HCT116 (cell line): ENCODE data around the gene LDLRAD4.

Source experiments
- CBX3 ChIP-seq: IDR thresholded peaks from 2 replicates; pipeline ENCODE4 v1.6.1; 2012; ENCODE audit warnings: low read depth
- CEBPB ChIP-seq: IDR thresholded peaks from 2 replicates; pipeline ENCODE4 v1.6.1; 2012; ENCODE audit warnings: low read depth
- EZH2phosphoT487 ChIP-seq: fragments of 200-600 bp; IDR thresholded peaks from 2 replicates; pipeline ENCODE4 v1.6.1; 2018; ENCODE audit warnings: antibody characterized with exemption, borderline replicate concordance
- JUND ChIP-seq: IDR thresholded peaks from 2 replicates; pipeline ENCODE4 v1.6.1; 2012
- POLR2A ChIP-seq: IDR thresholded peaks from 2 replicates; pipeline ENCODE4 v1.7.0; 2011; ENCODE audit warnings: borderline replicate concordance; ENCODE audit not compliant: insufficient read depth, insufficient read length; ENCODE audit errors: extremely low read depth
- RAD21 ChIP-seq: IDR thresholded peaks from 2 replicates; pipeline ENCODE4 v1.6.1; 2012; ENCODE audit warnings: low read depth, mild to moderate bottlenecking
- YY1 ChIP-seq: IDR thresholded peaks from 2 replicates; pipeline ENCODE4 v1.6.1; 2011; ENCODE audit warnings: low read length, low read depth, moderate library complexity, mild to moderate bottlenecking; ENCODE audit not compliant: insufficient replicate concordance; ENCODE audit errors: extremely low read depth
- TF ChIP-seq, protein P1 (sequence below), 3 experiments: fragments of 200-600 bp in 1 of 3; sonication (generic) in 1 of 3; IDR thresholded peaks in 2 of 3; conservative IDR thresholded peaks in 1 of 3; 2 replicates each; pipeline ENCODE4 v1.5.1; 2012 to 2017; ENCODE audit warnings: low read depth in 2 of 3, low read length in 2 of 3, antibody characterized with exemption in 1 of 3, borderline replicate concordance in 1 of 3, control low read depth in 1 of 3, mild to moderate bottlenecking in 1 of 3, mixed read lengths in 1 of 3, mixed run types in 1 of 3, moderate library complexity in 1 of 3; ENCODE audit not compliant: insufficient read depth in 1 of 3
- TF ChIP-seq, protein P2 (sequence below): IDR thresholded peaks from 2 replicates; pipeline ENCODE4 v1.6.1; 2012; ENCODE audit warnings: low read depth
- TF ChIP-seq, protein P3 (sequence below): IDR thresholded peaks from 2 replicates; pipeline ENCODE4 v1.6.1; 2012

DNA sequence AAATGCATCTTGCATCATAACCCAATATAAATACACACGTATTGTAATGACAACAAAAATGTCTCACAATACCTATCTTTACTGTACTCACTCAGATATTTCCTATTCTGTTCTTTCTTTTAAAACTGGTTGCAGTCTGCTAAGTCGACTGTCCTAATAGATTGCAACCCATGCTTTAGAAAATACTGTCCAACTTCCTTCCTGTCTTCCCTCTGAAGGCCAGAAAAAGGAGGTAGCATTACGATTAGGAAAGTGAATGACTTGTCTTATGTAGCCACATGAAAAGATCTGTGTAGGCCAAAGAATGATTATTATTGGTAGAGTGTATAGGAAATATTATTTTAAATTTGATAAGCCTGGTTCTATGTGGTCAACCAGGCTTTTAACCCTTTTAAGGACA lies 373.7 kb downstream of the LDLRAD4 start:
- TF ChIP-seq, protein P1, sequence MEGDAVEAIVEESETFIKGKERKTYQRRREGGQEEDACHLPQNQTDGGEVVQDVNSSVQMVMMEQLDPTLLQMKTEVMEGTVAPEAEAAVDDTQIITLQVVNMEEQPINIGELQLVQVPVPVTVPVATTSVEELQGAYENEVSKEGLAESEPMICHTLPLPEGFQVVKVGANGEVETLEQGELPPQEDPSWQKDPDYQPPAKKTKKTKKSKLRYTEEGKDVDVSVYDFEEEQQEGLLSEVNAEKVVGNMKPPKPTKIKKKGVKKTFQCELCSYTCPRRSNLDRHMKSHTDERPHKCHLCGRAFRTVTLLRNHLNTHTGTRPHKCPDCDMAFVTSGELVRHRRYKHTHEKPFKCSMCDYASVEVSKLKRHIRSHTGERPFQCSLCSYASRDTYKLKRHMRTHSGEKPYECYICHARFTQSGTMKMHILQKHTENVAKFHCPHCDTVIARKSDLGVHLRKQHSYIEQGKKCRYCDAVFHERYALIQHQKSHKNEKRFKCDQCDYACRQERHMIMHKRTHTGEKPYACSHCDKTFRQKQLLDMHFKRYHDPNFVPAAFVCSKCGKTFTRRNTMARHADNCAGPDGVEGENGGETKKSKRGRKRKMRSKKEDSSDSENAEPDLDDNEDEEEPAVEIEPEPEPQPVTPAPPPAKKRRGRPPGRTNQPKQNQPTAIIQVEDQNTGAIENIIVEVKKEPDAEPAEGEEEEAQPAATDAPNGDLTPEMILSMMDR (IDR thresholded peaks at IDR 0.05 in 2 of 3, conservative IDR thresholded peaks at IDR 0.05 in 1 of 3; ENCODE audit: borderline replicate concordance in 1 of 3, insufficient read depth in 1 of 3, low read depth in 2 of 3, low read length in 2 of 3): no peak
- no peak for TF ChIP-seq JUND
- TF ChIP-seq CEBPB: no peak
- TF ChIP-seq YY1: no peak
- no peak for TF ChIP-seq CBX3
- no peak for TF ChIP-seq RAD21
- TF ChIP-seq, protein P2, sequence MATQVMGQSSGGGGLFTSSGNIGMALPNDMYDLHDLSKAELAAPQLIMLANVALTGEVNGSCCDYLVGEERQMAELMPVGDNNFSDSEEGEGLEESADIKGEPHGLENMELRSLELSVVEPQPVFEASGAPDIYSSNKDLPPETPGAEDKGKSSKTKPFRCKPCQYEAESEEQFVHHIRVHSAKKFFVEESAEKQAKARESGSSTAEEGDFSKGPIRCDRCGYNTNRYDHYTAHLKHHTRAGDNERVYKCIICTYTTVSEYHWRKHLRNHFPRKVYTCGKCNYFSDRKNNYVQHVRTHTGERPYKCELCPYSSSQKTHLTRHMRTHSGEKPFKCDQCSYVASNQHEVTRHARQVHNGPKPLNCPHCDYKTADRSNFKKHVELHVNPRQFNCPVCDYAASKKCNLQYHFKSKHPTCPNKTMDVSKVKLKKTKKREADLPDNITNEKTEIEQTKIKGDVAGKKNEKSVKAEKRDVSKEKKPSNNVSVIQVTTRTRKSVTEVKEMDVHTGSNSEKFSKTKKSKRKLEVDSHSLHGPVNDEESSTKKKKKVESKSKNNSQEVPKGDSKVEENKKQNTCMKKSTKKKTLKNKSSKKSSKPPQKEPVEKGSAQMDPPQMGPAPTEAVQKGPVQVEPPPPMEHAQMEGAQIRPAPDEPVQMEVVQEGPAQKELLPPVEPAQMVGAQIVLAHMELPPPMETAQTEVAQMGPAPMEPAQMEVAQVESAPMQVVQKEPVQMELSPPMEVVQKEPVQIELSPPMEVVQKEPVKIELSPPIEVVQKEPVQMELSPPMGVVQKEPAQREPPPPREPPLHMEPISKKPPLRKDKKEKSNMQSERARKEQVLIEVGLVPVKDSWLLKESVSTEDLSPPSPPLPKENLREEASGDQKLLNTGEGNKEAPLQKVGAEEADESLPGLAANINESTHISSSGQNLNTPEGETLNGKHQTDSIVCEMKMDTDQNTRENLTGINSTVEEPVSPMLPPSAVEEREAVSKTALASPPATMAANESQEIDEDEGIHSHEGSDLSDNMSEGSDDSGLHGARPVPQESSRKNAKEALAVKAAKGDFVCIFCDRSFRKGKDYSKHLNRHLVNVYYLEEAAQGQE: no peak
- no peak for TF ChIP-seq POLR2A
- TF ChIP-seq, protein P3, sequence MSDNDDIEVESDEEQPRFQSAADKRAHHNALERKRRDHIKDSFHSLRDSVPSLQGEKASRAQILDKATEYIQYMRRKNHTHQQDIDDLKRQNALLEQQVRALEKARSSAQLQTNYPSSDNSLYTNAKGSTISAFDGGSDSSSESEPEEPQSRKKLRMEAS: no peak
- no peak for TF ChIP-seq EZH2phosphoT487
